GM21367 (cell line): ENCODE measurements around the gene TTC39A.

Experiments used
- ATAC-seq: cut with Tn5 transposase; IDR thresholded peaks from one replicate; pipeline ENCODE4 v1.9.1; 2021; ENCODE audit not compliant: unreplicated experiment

Gene TTC39A

DNA sequence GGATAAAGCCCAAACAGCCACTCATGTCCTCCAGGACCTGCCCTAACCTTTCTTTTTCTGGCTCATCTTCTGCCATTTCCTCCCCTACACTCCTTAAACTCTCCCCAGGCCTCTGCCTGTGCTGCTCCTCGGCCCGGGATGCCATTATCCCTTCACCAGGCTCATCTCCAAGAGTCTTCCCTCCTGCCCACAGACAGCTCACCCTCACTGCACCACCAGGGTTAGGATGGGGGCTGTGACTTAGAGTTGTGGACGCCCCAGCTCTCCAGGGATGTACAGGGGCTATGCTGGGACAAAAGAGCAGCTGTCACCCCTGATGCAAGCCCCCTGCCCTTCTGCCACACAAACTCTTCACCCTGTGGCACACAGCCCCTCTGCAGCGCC, 32.0 kb downstream of the TTC39A start:
- no peak for ATAC-seq

DNA sequence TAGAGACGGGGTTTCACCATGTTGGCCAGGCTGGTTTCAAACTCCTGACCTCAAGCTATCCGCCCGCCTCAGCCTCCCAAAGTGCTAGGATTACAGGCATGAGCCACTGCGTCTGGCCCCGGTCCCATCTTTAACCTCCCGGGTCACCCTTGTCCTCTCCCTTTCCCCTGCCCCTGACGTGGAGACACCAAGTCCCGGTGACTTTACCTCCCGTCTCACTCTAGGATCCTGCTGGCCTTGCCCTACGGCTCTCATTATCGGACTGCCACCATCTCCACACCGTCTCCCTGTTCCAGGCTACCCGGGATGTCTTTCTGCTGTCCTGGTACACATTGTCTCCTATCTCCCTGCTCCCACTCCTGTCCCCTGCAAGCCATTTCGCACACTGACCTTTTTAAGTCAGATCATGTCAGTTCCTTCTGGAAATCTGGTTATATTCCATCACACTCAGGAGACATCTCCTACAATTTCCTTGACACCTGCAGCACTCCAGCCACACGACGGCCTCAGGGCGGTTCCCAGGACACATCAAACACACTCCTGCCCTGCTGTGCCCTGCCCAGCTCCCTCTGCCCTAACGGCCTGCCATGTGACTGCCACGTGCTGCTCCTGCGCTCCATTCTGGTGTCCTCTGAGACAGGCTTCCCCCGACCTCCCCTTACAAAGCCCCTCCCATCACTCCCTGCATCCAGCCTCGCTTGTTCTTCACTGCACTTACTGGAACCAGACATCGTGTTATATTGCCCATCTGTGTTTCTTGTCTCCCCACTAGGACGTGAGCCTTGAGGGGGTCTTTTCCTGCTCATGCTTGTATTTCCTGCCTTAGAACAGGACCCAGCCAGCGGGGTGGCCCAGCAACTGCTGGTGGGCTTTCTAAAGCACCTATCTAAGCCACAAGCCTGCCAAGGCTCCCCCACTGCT, 32.7 kb downstream of the TTC39A start:
- ATAC-seq, result no peak

DNA sequence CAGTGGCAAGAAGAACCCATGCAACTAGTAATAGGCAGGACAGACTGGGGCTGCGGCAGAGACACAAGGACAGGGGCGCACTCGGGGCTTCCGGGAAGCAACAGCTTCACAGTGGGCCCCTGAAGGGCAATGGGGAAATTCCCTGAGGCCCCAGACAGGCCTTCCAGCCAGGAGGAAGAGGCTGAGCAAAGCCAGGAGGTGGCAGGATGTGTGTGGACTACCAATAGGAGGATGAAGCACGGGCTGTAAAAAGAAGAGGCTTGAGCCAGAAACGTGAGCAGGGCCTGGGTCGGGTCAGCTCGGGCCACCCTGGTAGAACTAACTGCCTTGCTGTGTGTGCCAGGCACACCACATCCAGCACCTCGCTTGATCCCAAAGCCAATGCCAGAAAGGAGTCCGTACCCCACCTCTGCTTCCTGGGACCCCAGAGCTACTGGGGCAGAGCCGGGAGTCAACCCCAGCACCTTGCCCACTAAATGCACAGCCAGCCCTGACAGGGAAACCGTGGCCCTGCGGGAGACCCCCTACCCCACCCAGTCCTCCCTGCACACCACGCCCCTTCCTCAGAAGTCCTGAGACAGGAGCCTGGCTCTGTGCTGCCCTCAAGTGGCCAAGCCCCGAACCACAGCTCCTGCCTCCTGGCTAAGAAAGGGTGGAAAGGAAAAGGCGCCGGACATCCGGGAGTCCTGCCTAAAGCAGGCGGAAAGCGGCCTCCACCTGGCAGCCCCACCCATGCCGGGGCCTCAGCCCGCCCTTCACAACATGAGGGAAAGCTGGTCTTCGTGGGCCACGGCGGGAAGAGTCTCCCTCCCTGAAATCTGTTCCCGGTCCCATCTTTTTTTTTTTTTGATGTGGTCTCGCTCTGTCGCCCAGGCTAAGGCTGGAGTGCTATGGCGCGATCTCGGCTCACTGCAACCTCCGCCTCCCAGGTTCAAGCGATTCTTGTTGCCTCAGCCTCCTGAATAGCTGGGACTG, 33.7 kb downstream of the TTC39A start:
- no peak for ATAC-seq

DNA sequence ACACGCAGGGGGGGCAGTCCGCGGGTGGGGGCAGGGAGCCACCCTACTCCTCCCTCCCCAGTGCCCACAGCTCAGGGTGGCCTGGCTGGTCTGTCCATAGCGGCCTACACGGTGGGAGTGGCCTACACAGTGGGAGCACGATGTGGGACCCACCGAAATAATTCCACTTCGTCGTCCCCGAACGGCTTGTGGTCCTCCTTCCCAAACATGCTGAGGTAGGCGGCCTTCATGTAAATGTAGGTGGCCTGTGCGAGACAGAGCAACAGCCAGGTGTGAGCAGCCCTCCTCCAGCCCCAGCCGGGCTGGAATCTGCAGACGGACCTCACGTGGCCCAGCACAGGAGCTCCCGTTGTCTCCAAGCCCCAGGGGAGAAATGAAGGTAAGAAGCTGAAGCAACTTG, 34.4 kb downstream of the TTC39A start:
- ATAC-seq, result no peak

DNA sequence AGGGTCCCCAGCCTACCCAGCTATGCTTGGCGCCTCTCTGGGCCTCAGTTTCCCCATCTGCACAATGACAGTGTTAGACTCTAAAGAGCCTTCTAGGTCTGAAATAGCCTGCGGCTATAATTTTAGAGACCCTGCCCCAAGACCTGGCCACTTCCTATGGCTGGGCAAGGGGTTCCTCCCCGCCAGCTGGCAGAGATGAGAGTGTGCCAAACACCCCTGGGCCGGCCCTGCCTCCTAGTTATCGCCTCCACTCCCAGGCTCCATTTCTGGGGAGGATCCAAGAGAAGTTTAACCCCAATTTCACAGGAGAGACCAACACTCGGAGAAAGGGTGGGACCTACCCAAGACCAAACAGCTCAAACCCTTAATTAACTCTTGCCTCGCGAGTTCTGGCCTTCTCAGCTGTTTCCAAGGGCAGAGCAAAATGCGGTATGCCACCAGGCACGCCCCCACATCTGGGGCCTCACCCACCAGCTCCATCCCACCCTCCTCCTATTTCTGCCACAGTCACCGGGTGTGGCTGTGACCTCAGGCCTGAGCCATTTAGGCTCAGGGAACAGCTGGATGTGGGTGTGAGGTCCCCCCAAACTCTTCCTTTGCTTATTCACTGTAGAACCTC, 35.7 kb downstream of the TTC39A start:
- no peak for ATAC-seq

DNA sequence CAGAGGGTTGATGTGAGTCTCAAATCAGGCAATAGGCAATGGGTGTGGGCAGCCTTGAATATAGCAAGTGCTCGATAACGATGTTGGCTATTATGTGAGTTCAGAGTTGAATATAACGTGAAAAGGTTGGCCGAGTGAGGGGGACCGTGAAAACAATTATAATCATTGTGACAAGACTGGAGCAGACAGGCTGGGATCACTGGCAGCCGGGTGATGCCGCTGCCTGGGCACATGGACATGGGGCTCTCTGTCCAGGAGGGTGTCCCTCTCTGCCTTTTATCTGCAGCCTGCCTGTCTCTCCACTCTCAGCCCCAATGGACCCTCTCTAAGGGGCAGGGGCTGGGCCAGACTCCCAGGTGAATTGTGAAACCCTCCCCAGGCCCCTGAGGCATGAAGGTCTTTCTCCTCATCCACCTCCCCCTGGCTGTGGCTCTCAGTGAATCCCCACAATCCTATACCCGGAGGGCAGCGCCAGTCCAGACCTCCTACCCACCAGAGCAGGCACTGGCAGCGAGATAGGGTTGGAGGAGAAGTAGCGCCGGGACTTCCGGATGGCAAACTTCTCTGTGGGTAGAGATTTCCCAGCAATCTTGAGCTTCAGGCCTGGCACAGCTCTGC, 36.4 kb downstream of the TTC39A start:
- no peak for ATAC-seq

DNA sequence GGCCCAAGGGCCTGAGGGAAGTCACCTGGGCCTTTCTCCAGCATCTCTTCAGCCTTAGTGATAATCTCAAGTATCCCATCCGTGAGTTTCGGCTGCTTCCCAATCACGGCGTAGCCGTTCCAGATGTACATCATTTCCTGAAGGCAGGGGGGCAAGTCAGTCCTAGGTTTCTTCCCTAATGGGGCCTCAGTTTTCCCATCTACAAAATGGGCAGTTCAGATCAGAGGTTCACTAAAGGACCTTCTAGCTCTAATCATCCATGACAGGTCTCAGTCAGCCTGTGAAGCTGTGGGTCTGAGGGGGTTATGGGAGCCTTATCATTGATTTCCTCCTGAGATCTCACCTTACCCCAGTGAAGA, 39.9 kb downstream of the TTC39A start:
- ATAC-seq, result no peak

DNA sequence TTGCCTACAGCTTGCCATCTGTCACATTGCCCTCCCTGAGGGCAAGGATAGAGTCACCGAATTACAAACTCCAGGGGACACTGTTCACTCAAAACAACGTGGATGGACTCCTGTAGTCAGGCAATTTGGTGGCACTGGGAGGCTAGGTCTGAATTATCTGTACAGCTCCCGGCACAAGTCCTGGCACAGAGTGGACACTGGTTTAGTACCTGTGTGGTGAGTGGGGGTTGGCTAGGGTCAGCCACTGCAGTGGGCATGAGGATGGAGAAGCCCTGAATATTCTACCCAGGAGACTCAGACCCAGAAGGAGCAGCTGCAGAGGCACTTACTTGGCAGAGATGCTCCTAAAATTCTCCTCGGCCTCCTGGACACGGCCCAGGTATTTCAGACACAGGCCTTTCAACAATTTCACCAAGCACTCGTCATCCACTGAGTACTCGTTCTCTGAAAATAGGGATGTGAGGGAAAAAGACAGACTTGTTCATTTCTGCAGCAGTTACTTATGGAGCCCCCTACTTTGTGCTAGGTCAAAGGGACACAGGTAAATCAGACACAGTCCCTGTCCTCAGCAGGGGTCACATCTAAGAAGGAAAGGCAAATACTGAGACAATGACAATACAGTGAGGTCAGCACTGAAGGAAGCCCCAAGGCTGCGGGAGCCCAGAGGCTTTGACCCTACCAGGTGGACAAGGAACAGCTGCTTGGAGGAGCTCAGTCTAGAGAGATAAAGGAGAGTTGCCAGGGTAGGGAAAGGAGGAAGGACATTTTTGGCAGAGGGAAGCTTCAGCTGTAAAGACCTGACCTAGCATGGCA, 40.5 kb downstream of the TTC39A start:
- ATAC-seq, result no peak

DNA sequence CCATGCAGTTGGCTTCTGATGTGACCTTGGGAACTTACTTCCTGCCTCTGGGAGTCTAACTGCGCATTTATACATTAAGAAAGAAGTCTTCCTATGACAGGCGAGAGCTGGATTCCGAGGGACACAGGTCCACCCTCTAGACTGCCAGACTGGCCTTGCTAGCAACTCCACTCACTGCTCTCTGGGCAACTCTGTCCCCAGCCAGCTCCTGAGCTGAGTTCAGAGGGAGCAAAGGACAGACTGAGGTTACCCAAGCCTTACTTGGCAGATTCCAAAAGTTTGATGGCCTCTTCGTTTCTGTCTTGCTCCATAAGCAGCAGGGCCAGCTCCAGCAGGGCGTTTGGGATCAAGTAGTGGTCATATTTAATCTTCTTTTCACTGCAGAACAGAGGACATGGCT, 41.8 kb downstream of the TTC39A start:
- no peak for ATAC-seq

DNA sequence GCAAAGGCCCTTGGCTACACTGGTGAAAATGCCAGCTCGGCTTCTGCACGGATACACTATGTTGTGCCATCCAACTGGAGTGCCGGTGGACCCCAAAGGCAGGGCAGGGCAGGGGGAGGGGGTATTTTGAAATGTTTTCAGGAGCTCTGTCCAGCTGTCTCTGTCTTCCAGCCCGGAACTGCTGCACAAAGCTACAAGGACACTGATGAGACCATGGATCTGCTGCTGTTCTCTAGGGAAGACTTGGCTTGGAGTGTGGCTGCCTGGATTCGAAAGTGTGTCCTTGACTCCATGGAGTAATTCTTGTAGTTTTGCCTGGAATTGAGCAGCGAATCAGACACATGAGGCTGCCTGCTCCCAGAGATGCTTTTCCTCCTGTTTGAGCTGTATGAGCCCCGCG, 42.4 kb downstream of the TTC39A start:
- no peak for ATAC-seq

DNA sequence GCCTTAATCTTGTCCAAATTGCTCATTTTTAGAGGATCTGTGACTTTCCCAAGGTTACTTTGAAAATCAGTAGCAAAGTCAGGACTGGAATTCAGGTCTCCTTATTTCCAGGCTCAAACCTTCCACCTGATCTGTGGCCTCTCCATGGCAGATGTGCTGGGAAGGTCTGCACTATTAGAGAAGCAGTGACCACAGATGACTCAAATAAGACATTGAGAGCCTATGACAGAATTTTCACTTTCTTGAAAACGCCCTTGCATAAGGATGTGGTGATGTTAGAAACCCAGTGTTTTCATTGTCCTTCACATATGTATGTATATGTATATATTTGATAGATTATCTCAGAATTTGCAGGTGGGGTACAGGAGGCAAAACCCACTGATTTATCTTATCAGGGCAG, 45.3 kb downstream of the TTC39A start:
- ATAC-seq, result peak; percentile 88

DNA sequence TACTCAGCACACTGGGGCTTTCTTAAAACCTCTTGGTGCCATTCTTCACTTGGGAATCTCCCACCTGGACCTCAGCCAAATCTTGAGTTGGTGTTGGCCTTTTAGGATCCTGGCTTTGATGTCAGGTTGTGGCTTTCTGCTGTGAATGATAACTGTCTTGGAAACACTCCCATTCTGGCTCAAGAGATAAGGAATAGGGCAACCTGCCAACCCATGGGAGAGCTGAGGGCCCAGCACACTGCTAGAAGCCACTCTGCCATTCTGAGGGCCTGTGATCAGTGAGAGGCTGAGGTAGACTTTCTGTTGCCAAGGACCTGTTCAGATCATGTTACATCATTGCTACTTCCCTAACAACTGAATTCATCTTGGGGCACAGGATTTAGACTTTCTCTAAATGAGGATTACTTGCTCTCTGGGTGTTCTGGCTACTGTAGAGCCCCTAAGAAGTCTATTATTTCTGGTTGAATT, 45.8 kb downstream of the TTC39A start:
- ATAC-seq, result peak; percentile 16

DNA sequence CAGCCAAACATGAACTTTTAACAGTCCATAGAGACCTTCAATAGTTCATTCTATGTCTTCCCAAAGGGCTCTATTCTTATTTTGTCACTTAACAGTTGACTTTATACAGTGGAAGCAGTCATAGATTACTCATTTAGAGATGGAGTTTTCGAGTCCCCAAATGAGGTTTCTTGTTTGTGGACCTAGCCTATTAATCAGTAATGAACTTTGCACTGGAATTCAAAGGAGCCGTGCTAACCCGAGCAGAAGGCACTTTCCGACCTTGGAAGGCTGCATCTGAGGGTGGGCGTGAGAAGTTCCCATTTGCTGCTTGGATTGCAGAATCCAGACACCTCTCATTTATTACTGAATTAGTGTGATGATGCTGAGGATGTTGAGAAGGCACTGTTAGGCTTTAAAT, 46.4 kb downstream of the TTC39A start:
- no peak for ATAC-seq

DNA sequence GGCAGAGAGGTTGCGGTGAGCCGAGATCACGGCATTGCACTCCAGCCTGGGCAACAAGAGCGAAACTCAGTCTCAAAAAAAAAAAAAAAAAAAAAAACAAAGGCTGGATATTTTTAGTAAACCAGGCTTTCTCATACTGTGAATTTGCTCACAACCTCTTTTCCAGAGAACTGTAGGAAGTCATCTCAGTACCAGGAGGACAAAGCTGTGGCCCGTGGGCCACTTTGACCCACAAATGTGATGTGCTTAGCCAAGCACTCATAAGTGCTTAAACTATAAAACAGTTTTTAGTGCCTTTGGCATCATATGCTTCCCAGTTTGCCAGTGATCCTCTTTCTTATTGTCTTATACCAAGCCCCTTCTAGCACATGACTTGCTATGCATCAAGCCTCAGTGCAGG, 47.8 kb downstream of the TTC39A start:
- no peak for ATAC-seq

DNA sequence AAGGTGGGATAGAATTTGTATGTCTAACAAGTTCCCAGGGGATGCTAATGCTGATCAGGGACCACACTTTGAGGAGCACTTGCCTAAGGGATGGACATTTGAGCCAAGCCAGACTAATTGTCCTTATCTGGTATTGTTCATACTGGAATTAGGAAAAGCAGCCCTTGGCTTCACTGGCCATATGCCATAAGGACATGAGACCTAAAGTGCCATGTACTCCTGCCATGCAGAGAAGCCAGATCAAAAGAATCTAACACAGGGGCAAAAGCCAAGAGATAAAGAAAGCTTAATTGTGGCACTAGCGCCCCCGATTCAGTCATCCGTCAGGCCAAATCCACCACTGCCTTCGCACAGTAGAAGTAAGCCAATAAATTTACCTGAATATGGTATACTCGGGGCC, 48.6 kb downstream of the TTC39A start:
- ATAC-seq, result no peak

DNA sequence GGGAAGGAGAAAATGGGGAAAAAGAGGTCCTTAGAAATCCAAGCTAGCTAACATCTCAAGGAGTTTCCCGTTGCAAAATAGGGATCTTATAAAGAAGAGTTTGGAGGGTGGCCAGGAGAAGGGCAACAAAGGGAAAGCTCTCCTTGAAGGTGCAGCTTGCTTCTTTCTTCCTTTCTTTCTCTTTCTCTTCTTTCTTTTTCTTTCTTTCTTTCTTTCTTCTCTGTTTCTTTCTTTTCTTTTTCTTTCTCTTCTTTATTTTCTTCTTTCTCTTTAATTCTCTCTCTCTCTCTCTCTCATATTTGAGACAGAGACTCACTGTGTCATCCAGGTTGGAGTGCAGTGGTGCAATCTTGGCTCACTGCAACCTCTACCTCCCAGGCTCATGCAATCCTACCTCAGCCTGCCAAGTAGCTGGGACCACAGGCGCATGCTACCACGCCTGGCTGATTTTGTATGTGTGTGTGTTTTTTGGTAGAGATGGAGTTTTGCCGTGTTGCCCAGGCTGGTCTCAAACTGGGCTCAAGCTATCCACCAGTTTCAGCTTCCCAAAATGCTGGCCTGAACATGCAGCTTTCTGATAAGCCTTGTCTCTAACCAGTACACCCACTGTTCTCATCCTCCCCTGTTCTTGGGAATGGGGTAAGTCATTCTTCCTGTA, 49.9 kb downstream of the TTC39A start:
- no peak for ATAC-seq

DNA sequence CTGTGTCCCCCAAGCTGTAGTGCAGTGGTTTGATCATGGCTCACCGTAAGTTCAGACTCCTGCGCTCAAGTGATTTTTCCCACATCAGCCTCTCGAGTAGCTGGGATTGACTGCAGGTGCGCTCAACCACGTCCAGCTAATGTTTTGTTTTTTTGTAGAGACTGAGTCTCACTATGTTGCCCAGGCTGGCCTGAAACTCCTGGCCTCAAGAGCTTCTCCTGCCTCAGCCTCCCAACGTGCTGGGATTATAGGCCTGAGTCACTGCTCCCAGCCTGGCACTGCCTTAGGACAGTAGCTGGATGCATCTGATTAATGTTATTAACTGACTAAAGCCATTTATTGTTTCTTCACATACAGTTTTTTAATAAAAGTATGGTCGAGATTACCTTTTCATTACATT, 54.1 kb downstream of the TTC39A start:
- no peak for ATAC-seq

DNA sequence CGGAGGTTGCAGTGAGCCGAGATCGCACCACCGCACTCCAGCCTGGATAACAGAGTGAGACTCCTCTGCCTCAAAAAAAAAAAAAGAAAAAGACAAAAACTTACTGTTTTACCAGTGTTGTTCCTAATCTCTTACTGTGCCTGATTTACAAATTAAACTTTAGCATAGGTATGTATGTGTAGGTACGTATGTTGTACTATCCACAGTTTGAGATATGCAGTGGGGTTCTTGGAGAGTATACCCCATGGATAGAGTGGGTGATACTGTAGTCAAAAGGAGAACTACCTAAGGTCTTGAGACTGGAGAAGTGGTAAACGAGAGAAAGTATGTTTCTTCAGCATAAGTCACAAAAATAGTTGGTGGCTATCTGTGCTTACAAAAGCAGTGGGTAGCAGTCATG, 55.7 kb downstream of the TTC39A start:
- ATAC-seq, result no peak

DNA sequence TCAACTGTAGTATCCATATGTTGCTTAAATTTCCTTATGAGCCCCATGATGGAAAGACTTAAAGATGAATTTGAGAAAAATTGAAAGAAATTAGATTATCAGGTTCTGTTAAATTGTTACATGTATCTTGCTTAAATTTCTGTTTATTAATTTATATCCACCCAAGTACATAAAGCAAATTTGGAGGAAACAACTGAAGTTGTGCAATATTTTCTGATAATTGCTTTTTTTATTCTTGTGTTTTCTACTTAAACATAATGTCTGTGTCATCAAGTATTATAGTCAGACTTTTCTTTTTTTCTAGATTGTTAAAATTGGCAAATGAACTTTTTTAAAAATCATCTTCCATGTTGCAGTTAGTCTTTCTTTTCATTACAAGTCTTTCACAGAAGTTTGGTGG, 57.4 kb downstream of the TTC39A start:
- no peak for ATAC-seq

DNA sequence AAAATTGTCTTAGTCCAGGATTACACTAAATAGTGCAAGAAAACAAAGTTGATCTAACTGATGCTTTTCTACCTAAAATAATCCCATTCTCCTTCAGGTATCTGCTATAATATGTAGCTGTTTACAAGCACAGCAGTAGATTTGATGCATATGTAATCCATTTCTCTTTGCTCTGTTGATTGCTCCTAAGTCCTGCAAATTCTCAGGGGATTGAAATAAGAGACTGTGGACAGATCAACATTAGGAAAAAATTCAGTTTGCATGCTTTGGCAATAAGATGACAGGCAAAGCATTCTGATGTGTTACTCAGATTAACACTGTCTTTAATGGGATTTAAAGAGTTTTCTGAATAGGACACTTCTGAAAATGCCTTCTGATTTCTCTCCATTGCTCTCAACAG, 59.6 kb downstream of the TTC39A start:
- ATAC-seq, result no peak
